ENCODE measurements around the gene CPZ.

Gene CPZ

GRCh38 chr4:8656185-8656517 lies 63.6 kb downstream of the CPZ start:
- DNase-seq = no peak

- DNase-seq = no peak
Measured at GRCh38 chr4:8656711-8657380, 64.3 kb downstream of the CPZ start.

- no peak for DNase-seq
Measured at GRCh38 chr4:8657381-8658088, 65.0 kb downstream of the CPZ start.

GRCh38 chr4:8662776-8663175 lies 70.2 kb downstream of the CPZ start:
- DNase-seq = no peak

- DNase-seq = no peak
Measured at GRCh38 chr4:8664031-8664805, 71.7 kb downstream of the CPZ start.

GRCh38 chr4:8664976-8665375 lies 72.4 kb downstream of the CPZ start:
- no peak for DNase-seq

- DNase-seq = no peak
Measured at GRCh38 chr4:8665406-8666360, 73.1 kb downstream of the CPZ start.

GRCh38 chr4:8666581-8666980 lies 74.0 kb downstream of the CPZ start:
- DNase-seq = no peak

Measured in NCI-H1417 treated with DMSO at 0.1 percent for 48 hours (cell line).